ENCODE measurements around the gene OR13C2.

The OR13C2 gene

GRCh38 chr9:104617418-104617817, 12.0 kb upstream of the OR13C2 start:
- Histone ChIP-seq H3K4me2 (ENCODE audit: insufficient read depth, low read length) (no peak overlapping the region), H3K27me3 (ENCODE audit: insufficient read depth, low read length, poor library complexity) (no peaks in the 10 kb centered on the region), H4K20me1 (ENCODE audit: insufficient read depth, low read length) (no peaks in the 10 kb centered on the region), H3K4me1 (ENCODE audit: insufficient read depth, low read length) (no peaks in the 10 kb centered on the region), H3K79me2 (ENCODE audit: insufficient read depth, low read length) (no peaks in the 10 kb centered on the region), H3K27ac (ENCODE audit: low read length) (no peak overlapping the region), H2AFZ (ENCODE audit: low read depth, low read length) (no peak overlapping the region), H3K9me3 (ENCODE audit: insufficient read depth, low read length, severe bottlenecking) (no peaks in the 10 kb centered on the region), H3K9ac (ENCODE audit: low read depth, low read length) (no peak overlapping the region), H3K4me3 (ENCODE audit: low read depth in 1 of 2, low read length in 2 of 2) (no peak overlapping the region), H3K36me3 (ENCODE audit: insufficient read depth, low read length) (no peaks in the 10 kb centered on the region)
- DNase-seq (no peak), ATAC-seq (ENCODE audit: insufficient read depth, low read depth) (no peak)
- TF ChIP-seq CTCF (IDR thresholded peaks at IDR 0.05; ENCODE audit: borderline replicate concordance, extremely low read depth, low read length, poor library complexity, severe bottlenecking): no peak
- no peak for TF ChIP-seq EZH2 (IDR thresholded peaks at IDR 0.05; ENCODE audit: borderline replicate concordance, low read depth, low read length, severe bottlenecking)

- TF ChIP-seq EZH2 (IDR thresholded peaks at IDR 0.05; ENCODE audit: borderline replicate concordance, low read depth, low read length, severe bottlenecking) (no peak), CTCF (IDR thresholded peaks at IDR 0.05; ENCODE audit: borderline replicate concordance, extremely low read depth, low read length, poor library complexity, severe bottlenecking) (no peak)
- Histone ChIP-seq H3K4me3 (ENCODE audit: low read depth in 1 of 2, low read length in 2 of 2) (no peak overlapping the region), H3K36me3 (ENCODE audit: insufficient read depth, low read length) (no peaks in the 10 kb centered on the region), H3K9ac (ENCODE audit: low read depth, low read length) (no peak overlapping the region), H3K27ac (ENCODE audit: low read length) (no peak overlapping the region), H3K79me2 (ENCODE audit: insufficient read depth, low read length) (no peaks in the 10 kb centered on the region), H3K4me2 (ENCODE audit: insufficient read depth, low read length) (no peak overlapping the region), H3K9me3 (ENCODE audit: insufficient read depth, low read length, severe bottlenecking) (no peaks in the 10 kb centered on the region), H3K4me1 (ENCODE audit: insufficient read depth, low read length) (no peaks in the 10 kb centered on the region), H4K20me1 (ENCODE audit: insufficient read depth, low read length) (no peaks in the 10 kb centered on the region), H2AFZ (ENCODE audit: low read depth, low read length) (no peak overlapping the region), H3K27me3 (ENCODE audit: insufficient read depth, low read length, poor library complexity) (no peaks in the 10 kb centered on the region)
- no peak for DNase-seq
- ATAC-seq (ENCODE audit: insufficient read depth, low read depth): no peak
Observed at GRCh38 chr9:104611213-104611612, 5.8 kb upstream of the OR13C2 start.

GRCh38 chr9:104608336-104608735, 2.9 kb upstream of the OR13C2 start:
- Histone ChIP-seq H3K27me3 (ENCODE audit: insufficient read depth, low read length, poor library complexity) (no peaks in the 10 kb centered on the region), H3K4me2 (ENCODE audit: insufficient read depth, low read length) (no peak overlapping the region), H3K36me3 (ENCODE audit: insufficient read depth, low read length) (no peaks in the 10 kb centered on the region), H3K4me3 (ENCODE audit: low read depth in 1 of 2, low read length in 2 of 2) (no peak overlapping the region), H3K9me3 (ENCODE audit: insufficient read depth, low read length, severe bottlenecking) (no peaks in the 10 kb centered on the region), H3K9ac (ENCODE audit: low read depth, low read length) (no peak overlapping the region), H4K20me1 (ENCODE audit: insufficient read depth, low read length) (no peaks in the 10 kb centered on the region), H3K4me1 (ENCODE audit: insufficient read depth, low read length) (no peaks in the 10 kb centered on the region), H3K27ac (ENCODE audit: low read length) (no peak overlapping the region), H2AFZ (ENCODE audit: low read depth, low read length) (no peak overlapping the region), H3K79me2 (ENCODE audit: insufficient read depth, low read length) (no peaks in the 10 kb centered on the region)
- TF ChIP-seq EZH2 (IDR thresholded peaks at IDR 0.05; ENCODE audit: borderline replicate concordance, low read depth, low read length, severe bottlenecking) (no peak), CTCF (IDR thresholded peaks at IDR 0.05; ENCODE audit: borderline replicate concordance, extremely low read depth, low read length, poor library complexity, severe bottlenecking) (peak; percentile 26)
- ATAC-seq (ENCODE audit: insufficient read depth, low read depth): no peak
- DNase-seq: no peak

- Histone ChIP-seq H3K9me3 (ENCODE audit: insufficient read depth, low read length, severe bottlenecking) (no peaks in the 10 kb centered on the region), H3K4me1 (ENCODE audit: insufficient read depth, low read length) (no peaks in the 10 kb centered on the region), H3K27me3 (ENCODE audit: insufficient read depth, low read length, poor library complexity) (no peaks in the 10 kb centered on the region), H3K4me2 (ENCODE audit: insufficient read depth, low read length) (no peak overlapping the region), H3K9ac (ENCODE audit: low read depth, low read length) (no peak overlapping the region), H3K4me3 (ENCODE audit: low read depth in 1 of 2, low read length in 2 of 2) (no peak overlapping the region), H3K27ac (ENCODE audit: low read length) (no peak overlapping the region), H4K20me1 (ENCODE audit: insufficient read depth, low read length) (no peaks in the 10 kb centered on the region), H3K36me3 (ENCODE audit: insufficient read depth, low read length) (no peaks in the 10 kb centered on the region), H3K79me2 (ENCODE audit: insufficient read depth, low read length) (no peaks in the 10 kb centered on the region), H2AFZ (ENCODE audit: low read depth, low read length) (no peak overlapping the region)
- ATAC-seq (ENCODE audit: insufficient read depth, low read depth): no peak
- DNase-seq: no peak
- no peak for TF ChIP-seq EZH2 (IDR thresholded peaks at IDR 0.05; ENCODE audit: borderline replicate concordance, low read depth, low read length, severe bottlenecking)
- no peak for TF ChIP-seq CTCF (IDR thresholded peaks at IDR 0.05; ENCODE audit: borderline replicate concordance, extremely low read depth, low read length, poor library complexity, severe bottlenecking)
Observed at GRCh38 chr9:104606152-104606551, 725 bp upstream of the OR13C2 start.

Measured in DND-41 (cell line).